NCI-H2196 treated with DMSO at 0.1 percent for 48 hours (cell line): ENCODE measurements around the gene UBE2I.

Source experiments
- DNase-seq: peaks from one replicate; lab custom pipeline; 2025; ENCODE audit not compliant: unreplicated experiment; lab: John Stamatoyannopoulos, UW

UBE2I gene

DNA sequence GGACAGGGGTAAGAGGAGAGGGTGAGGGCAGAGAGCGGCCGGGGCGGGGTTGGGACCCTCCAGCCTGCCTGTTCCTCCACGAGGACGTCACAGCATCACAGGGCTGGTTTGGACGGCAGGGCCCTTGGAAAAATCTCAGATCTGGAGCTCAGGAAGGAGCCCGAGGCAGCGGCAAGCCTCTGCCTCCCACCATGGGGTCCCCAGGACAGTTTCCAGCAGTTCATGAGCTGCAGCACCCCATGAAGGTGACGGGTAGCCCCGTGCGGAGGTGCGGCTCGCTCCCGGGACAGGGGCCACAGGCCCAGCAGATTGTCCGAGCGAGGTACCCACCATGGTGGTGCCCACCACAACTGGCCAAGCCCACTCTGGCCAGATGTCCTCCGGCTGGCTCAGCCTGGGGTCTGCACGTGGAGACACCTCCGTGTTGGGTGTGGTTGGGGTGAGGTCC is 32.3 kb upstream of the UBE2I start:
- DNase-seq = no peak

DNA sequence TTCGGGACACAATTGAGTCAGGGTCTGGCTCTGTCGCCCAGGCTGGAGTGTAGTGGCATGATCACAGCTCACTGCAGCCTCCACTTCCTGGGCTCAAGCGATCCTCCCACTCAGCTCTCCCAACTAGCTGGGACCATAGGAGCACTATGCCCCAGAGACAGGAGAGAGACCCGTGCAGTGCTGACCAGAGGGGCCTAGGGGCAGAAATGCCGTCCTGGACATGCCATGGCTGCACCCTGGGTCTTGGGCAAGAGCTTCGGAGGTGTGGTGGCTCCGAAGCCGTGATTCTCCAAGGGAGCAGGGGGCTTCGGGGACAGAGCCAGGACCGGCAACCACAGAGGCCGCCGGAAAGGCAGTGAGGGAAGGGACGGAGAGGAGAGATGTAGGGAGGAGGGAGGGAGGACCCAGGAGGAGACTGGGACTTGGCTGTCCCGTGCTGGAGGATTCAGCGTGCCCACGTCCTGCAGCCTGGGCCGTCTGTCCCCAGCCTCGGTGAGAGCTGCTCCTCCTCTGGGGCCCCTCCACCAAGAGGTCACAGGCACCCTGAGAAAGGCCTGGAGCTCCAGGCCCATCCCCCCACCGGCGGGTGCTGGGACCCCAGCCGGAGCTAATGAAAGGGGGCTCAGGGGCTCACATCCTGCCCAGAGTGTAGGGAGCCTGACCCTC is 31.7 kb upstream of the UBE2I start:
- DNase-seq = no peak

DNA sequence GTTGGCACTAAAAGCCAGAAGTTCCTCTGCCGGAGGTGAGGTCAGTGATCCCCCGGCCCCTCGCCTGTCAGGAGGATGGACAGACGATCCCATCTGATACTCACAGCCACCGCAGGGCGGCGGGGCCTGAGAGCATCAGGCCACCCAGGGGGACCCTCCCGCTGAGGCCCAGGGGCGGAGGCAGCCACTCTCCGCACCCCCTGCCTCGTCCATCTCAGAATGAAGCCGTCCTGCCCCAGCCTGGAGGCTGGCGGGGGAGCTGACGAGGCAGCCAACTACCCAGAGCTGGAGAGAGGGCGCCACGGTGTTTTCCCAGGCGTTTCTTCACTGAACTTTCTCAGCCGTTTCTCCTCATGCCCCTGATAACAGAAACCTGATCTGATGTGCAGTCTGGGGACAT is 31.0 kb upstream of the UBE2I start:
- no peak for DNase-seq

DNA sequence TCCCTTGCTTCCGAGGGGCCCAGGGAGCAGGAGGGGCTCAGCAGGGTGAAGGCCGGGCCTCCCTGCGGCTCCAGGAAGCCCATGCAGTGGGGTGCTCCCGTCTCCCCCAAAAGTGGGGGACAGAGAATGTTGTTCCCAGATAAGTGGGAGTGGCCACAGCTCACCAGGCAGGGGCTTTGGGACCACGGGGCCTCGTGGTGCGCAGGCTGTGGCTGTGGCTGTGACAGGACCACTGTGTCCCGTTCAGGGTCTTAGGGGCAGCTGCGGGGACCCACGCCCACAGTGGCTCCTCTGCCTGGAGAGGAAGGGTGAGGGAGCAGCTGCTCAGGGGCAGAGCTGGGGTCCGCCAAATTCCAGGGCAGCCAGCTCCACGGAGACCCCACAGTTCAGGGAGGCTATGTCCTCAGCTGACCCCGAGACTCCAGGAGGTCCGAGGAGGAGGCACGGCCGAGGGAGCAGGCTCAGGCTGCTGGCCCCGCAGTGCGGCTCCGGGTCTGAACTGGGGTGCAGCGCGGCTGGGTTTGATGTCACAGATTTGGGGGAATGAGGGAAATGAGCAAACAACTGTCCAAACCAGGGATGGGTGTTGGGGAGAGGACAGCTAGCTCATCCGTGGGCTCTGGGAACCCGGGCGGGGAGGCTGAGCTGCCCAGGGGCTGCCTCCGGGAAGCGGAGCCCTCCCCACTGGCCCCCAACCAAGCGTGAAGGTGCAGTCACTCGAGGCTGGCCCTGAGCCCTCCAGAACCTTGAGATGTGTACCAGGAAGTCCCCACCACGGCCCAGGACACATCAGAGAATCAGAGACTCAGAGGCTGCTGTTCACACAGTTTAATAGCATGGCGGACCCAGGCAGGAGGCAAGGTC is 30.1 kb upstream of the UBE2I start:
- no peak for DNase-seq

DNA sequence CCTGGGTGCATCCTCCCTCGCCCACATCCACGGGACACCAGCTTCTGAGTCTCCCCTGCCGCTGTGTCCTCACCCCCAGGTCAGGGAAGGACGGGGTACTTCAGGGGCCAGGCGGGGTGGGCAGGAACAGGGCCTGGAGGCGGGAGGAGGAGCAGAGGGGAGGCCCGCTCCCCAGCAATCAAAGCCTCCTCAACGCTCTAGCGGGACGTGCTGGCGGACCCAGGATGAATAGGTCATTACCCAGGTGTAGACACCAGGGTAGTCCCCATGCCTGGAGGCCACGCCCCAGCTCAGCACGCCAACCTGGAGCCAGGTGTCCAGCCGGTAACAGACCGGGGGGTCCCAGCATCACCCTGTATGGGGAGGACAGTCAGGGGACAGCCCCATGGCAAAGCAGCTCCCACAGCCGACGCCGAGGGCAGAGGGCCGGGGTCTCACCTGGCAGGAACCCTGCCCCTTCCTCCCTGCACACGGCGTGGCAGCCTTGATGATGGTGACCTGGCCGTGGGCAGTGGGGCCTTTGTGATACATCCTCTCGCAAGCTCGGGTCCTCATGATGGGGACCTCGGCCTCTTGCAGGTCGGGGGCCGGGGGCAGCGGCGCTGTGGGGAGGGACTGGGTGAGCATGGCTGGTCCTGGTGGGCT is 29.4 kb upstream of the UBE2I start:
- no peak for DNase-seq

GRCh38 chr16:1280783-1281182 is 28.7 kb upstream of the UBE2I start:
- DNase-seq = no peak

DNA sequence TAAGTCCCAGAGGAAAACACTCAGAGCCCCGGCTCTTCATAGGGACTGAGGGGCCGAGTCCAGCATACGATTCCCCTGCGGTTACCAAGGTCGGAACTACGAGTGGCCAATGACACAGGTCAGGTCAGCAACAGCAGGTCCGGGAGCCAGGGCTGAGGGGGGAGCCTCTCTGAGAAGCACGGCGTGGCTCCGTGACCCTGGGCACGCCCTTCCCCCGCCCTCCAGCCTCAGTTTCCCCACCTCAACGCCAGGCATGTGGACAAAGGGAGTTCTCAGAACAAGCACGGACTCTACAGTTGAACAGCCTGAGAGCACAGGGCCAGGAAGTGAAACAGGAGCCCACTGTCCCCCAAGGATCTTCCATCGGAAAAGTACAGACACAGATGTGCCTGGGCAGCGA is 27.9 kb upstream of the UBE2I start:
- DNase-seq = no peak

DNA sequence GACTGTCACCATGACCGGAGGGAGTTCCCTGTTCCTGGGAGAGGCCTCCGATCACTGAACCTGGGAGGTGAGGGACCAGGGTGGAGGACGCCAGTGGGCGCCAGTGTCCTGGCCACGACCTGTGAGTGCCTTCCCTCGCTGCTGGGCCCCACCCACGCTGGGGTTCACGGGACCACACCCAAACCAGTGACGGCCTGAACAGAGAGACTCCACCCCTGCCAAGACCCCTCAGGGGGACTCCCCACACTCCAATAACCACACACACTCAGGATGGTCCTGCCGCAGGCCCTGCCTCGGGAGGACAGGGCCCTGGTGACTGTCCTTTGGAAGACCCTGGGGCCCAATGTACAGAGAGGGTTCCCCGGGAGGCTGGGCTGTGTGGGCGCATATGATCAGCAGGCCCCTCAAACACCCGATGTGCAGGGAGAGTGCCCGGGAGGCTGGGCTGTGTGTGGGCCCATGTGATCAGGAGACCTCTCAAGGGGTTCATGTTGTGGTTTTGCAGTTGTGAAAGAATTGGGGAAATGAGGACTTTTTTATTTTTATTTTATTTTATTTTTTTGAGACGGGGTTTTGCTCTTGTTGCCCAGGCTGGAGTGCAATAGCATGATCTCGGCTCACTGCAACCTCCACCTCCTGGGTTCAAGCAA is 27.0 kb upstream of the UBE2I start:
- no peak for DNase-seq

DNA sequence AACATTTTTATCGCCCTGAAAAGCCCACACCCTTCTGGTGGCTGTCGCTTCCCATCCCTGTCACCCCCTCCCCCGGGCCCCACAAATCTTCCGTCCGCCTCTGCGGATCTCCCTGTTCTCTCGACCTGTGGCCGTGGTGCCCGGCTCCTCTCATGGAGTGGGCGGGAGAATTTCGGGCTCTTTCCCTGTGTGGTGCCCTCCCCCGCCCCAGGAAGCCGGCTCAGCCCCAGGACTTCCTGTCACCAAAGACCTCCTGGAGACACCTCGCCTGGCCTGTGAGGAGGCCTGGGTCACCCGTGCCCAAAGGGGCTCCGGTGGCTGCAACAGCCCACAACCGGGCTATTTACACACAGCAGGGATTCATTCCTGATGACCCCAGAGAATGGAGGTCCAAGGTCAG is 26.1 kb upstream of the UBE2I start:
- DNase-seq = no peak

- DNase-seq = no peak
Observed at GRCh38 chr16:1283996-1284616, 25.3 kb upstream of the UBE2I start.

DNA sequence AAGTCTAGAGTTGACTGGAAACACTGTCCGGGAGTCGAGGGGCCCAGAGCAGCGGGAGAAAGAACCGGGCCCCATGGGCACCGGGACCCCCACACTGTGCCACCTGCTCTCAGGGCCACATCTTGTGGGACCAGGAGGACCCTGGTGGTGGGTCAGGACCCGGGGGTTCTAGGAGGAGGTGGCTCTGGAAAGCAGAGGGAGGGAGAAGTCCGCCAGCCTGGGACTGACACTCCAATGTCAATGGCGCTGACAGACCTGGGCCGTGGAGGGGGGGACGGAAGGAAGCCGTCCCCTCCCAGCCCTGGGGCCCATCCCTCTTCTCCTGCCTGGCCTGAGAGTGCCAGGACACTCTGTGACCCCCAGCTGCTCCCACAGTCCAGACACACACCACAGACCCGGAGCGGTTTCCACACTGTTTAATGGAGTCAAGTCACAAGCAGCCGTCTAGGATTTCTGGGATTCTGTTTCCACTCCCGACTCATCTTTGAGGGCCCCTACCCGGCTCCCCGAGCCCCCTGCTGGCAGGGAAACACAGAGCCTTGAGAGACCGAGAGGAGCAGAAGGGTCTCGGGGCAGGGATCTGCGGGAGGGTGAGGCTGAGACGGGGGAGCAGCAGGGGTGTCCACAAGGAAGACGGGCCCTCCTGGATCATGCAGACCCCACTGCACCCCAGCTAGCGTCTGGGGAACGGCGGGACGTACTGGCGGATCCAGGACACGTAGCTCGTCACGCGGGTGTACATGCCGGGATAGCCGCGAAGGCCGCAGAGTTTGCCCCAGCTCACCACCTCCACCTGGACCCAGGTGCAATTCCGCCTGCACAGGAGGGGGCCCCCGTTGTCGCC is 23.5 kb upstream of the UBE2I start:
- no peak for DNase-seq

DNA sequence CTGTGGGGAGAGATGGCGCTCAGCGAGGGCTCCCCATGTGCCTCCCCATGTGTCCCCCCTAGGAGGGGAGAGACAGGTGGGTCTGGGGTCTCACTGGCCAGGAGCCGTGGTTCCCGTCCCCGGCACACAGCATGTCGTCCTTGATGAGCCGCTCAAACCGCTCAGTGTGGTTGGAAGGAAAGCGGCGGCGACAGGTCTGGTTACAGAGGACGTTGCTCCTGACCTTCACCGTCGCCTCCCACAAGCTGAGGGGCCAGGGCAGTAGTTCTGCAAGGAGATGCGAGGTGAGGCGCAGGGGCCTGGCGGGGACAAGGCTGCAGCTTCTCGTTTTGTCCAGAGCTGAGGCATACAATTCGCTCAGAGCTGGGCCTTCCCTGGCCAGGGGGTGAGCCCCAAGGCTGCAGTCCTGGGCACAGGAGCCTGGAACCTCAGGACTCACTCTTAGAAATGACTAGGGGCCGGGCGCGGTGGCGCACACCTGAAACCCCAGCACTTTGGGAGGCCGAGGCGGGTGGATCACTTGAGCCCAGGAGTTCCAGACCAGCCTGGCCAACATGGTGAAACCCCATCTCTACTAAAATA is 22.8 kb upstream of the UBE2I start:
- no peak for DNase-seq

- DNase-seq = no peak
Observed at GRCh38 chr16:1287982-1288670, 21.3 kb upstream of the UBE2I start.

GRCh38 chr16:1288813-1289476 is 20.5 kb upstream of the UBE2I start:
- DNase-seq = no peak

- no peak for DNase-seq
Observed at GRCh38 chr16:1289477-1289866, 20.0 kb upstream of the UBE2I start.

DNA sequence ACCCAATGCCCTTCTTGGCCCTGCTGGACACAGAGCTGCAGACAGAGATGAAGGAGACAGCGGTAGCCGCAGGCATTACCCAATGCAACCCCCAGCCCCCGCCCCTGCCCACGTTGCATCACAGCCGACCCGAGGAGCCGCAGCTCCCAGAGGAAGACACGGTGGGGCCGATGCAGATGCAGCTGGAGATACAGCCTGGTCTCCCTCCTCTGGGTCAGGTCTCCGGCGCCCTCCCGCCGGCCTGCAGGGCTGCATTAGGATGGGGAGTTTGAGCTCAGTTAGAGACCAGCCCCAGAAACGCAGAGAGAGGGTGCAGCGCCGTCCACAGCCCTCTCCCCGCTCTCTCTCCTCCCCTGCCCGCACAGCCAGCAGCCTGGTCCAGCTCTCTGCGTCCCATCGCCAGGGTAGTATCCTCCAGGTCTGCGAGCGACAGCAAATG is 19.4 kb upstream of the UBE2I start:
- no peak for DNase-seq

DNA sequence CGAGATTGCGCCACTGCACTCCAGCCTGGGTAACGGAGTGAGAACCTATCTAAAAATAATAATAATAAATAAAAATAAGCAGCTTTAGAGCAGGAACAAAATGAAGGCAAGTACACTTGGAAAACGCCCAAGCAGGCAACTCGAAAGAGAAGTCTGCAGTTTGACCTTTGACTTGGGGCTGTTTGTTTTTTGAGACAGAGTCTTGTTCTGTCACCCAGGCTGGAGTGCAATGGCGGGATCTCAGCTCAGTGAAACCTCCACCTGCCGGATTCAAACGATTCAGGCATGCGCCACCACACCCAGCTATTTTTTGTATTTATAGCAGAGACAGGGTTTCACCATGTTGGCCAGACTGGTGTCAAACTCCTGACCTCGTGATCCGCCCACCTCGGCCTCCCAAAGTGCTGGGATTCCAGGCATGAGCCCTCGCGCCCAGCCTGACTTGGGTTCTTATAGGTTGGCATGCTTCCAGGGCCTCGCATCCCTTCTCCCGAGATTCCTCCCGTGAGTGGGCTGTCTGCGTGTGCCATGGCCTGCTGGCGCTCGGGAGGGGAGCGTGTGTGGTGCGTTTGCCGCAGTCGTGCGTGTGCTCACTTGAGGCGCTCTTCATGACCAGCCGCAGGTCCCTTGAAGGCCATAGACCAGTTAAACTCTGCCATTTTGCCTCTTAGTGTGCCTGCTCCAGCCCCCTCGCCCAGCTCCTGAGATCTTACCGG is 18.4 kb upstream of the UBE2I start:
- DNase-seq = peak; percentile 86

DNA sequence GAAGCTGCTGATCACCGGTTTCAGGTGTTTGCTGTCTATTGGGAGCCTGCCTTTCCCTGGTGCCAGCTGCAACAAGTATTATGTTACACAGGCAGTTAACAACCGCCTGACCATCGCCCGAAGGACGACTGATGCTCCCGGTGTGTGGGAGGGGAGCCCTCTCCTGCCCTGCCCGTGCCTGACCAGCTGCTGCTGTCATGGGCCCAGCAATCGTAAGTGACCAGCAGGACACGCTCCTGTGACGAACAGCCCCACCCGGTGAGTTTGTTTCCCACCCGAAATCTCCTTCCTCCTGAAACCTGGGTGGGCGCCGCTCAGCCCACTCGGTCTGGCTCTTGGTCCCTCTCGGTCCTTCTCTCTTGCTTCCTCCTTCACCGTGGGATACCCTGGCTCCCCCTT is 17.9 kb upstream of the UBE2I start:
- peak; percentile 89 for DNase-seq
